ENCODE data around the gene ADAT2. TPM values are rescaled to one million over a fixed set of nuclear protein-coding genes. Genes with fewer than 3 reads are reported as not detected.

ADAT2 gene
- total and polyA plus RNA-seq, 2 of the 13 experiments (the other 11 are each of a cell fraction or from before 2014, with no cell fraction given) = 10.5 to 18.3 TPM

DNA sequence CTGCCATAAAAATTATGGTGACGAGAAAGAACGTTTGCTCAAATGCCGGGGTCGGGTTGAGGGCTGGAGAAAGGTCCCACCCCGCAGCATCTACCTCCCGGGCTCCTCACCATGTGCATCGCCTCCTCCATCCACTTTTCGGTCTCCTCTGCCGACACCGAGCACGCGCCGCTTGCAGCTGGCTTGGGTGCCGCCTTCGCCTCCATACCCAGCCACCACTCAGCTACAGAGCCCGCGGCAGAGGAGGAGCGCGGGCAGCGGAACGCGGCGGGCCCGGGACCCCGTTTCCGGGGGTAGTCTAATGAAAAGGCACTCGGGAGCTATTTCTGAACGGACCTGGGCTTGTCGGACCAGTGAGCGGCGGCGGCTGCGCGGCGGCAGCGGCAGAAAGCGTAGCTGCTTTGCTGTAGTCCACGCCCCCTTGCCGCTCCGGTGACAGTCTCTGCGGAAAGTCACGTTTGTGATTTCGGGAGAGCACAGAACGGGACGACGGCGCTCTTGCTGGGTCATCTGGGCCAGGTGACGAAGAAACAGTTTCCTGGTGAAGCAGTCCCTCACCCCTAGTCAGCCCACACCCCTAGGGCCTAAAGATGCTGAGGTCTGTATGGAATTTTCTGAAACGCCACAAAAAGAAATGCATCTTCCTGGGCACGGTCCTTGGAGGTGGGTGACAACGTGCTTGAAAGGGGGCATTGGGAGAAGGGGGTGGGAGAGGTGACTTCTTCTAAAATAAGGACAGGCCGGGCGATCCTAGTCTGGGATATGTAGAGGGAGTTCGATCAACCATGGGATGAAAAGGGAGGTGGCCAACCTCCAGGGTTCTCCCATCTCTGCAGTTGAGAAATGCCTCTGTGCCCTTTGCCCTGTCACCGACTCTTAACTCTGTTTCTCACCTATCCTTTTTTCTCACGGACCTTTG, at the start of gene ADAT2, which contains the start of gene PEX3 (continued):
- peak; percentile 78; the same call in 1 of the 2 replicates for TF ChIP-seq ZNF24 (IDR thresholded peaks at IDR 0.05)
- TF ChIP-seq KDM1A (CRISPR knock-in tag; IDR thresholded peaks at IDR 0.05) = peak; percentile 64; the same call in 1 of the 2 replicates
- TF ChIP-seq, protein P1, sequence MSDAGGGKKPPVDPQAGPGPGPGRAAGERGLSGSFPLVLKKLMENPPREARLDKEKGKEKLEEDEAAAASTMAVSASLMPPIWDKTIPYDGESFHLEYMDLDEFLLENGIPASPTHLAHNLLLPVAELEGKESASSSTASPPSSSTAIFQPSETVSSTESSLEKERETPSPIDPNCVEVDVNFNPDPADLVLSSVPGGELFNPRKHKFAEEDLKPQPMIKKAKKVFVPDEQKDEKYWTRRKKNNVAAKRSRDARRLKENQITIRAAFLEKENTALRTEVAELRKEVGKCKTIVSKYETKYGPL (CRISPR knock-in tag; IDR thresholded peaks at IDR 0.05) = peak; percentile 61; the same call in 1 of the 2 replicates
- TF ChIP-seq ZNF570 (CRISPR knock-in tag; IDR thresholded peaks at IDR 0.05; ENCODE audit: borderline replicate concordance) = no peak
- TF ChIP-seq, protein P2, sequence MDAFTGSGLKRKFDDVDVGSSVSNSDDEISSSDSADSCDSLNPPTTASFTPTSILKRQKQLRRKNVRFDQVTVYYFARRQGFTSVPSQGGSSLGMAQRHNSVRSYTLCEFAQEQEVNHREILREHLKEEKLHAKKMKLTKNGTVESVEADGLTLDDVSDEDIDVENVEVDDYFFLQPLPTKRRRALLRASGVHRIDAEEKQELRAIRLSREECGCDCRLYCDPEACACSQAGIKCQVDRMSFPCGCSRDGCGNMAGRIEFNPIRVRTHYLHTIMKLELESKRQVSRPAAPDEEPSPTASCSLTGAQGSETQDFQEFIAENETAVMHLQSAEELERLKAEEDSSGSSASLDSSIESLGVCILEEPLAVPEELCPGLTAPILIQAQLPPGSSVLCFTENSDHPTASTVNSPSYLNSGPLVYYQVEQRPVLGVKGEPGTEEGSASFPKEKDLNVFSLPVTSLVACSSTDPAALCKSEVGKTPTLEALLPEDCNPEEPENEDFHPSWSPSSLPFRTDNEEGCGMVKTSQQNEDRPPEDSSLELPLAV (CRISPR knock-in tag; conservative IDR thresholded peaks at IDR 0.05; ENCODE audit: low read depth) = peak; percentile 92; the same call in 1 of the 2 replicates
- TF ChIP-seq, protein P3, sequence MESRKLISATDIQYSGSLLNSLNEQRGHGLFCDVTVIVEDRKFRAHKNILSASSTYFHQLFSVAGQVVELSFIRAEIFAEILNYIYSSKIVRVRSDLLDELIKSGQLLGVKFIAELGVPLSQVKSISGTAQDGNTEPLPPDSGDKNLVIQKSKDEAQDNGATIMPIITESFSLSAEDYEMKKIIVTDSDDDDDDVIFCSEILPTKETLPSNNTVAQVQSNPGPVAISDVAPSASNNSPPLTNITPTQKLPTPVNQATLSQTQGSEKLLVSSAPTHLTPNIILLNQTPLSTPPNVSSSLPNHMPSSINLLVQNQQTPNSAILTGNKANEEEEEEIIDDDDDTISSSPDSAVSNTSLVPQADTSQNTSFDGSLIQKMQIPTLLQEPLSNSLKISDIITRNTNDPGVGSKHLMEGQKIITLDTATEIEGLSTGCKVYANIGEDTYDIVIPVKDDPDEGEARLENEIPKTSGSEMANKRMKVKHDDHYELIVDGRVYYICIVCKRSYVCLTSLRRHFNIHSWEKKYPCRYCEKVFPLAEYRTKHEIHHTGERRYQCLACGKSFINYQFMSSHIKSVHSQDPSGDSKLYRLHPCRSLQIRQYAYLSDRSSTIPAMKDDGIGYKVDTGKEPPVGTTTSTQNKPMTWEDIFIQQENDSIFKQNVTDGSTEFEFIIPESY (CRISPR knock-in tag; IDR thresholded peaks at IDR 0.05) = peak; percentile 90
- TF ChIP-seq ZSCAN12 (CRISPR knock-in tag; IDR thresholded peaks at IDR 0.05) = peak; percentile 84
- TF ChIP-seq SOX5 (CRISPR knock-in tag; IDR thresholded peaks at IDR 0.05; ENCODE audit: borderline replicate concordance) = peak; percentile 84
- no peak for TF ChIP-seq SNRNP70 (IDR thresholded peaks at IDR 0.05; ENCODE audit: low read depth, low read length)
- TF ChIP-seq, protein P4, sequence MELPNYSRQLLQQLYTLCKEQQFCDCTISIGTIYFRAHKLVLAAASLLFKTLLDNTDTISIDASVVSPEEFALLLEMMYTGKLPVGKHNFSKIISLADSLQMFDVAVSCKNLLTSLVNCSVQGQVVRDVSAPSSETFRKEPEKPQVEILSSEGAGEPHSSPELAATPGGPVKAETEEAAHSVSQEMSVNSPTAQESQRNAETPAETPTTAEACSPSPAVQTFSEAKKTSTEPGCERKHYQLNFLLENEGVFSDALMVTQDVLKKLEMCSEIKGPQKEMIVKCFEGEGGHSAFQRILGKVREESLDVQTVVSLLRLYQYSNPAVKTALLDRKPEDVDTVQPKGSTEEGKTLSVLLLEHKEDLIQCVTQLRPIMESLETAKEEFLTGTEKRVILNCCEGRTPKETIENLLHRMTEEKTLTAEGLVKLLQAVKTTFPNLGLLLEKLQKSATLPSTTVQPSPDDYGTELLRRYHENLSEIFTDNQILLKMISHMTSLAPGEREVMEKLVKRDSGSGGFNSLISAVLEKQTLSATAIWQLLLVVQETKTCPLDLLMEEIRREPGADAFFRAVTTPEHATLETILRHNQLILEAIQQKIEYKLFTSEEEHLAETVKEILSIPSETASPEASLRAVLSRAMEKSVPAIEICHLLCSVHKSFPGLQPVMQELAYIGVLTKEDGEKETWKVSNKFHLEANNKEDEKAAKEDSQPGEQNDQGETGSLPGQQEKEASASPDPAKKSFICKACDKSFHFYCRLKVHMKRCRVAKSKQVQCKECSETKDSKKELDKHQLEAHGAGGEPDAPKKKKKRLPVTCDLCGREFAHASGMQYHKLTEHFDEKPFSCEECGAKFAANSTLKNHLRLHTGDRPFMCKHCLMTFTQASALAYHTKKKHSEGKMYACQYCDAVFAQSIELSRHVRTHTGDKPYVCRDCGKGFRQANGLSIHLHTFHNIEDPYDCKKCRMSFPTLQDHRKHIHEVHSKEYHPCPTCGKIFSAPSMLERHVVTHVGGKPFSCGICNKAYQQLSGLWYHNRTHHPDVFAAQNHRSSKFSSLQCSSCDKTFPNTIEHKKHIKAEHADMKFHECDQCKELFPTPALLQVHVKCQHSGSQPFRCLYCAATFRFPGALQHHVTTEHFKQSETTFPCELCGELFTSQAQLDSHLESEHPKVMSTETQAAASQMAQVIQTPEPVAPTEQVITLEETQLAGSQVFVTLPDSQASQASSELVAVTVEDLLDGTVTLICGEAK (IDR thresholded peaks at IDR 0.05) = peak; percentile 84
- TF ChIP-seq, protein P4 (CRISPR knock-in tag; IDR thresholded peaks at IDR 0.05) = peak; percentile 96
- peak; percentile 98 for TF ChIP-seq KLF12 (CRISPR knock-in tag; IDR thresholded peaks at IDR 0.05; ENCODE audit: borderline replicate concordance)
